AG08395 (cell line): ENCODE results near the gene CDK1.
A peak's percentile ranks its signal among the peaks of the same experiment; 100 is the strongest.

Source experiments
- DNase-seq: peaks from one replicate; pipeline ENCODE4 v3.0.0; 2012; ENCODE audit warnings: mixed read lengths, low spot score

CDK1 gene

DNA sequence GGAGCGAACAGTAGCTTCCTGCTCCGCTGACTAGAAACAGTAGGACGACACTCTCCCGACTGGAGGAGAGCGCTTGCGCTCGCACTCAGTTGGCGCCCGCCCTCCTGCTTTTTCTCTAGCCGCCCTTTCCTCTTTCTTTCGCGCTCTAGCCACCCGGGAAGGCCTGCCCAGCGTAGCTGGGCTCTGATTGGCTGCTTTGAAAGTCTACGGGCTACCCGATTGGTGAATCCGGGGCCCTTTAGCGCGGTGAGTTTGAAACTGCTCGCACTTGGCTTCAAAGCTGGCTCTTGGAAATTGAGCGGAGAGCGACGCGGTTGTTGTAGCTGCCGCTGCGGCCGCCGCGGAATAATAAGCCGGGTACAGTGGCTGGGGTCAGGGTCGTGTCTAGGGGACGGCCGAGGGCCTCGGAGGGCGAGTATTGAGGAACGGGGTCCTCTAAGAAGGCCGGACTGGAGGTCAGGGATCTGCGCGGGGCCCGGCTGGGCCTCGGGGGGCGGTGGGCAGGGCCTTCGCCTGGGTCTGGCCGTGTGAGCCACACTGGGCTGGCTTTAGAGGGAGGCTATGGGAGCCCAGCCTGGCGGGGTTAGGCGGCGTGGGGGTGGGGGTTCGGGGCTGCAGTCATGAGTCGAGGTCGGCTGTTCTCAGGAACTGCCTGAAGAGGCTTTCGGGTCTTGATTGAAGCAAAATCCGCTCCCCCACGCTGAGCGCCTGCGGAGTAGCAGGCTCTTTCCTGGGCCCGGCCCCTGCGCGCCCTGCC is at the start of gene CDK1:
Gene CDK1 (plus strand): TSS at position 265 of the 757 bp plus-strand sequence. CDS start 1,688 bp downstream, outside the sequence.
- peak; percentile 100 for DNase-seq

DNA sequence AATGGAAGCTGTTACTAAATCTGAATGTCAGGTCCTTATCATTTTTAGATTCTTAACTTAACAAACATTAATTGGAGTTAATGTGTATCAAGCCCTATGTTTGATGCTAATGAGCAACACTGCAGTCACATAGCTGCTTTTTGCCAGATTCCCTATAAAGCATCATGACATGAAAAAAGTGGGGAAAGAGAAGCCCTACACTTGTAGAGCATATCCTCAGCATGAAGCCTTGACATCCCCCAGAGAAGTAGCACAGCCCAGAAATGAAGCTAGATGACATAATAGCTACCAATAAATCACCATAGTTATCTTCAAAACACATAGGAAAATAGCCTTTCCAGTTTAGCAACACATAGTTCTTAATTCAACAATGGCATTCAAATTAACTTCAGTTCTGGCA is 49.2 kb upstream of the CDK1 start:
- no peak for DNase-seq

DNA sequence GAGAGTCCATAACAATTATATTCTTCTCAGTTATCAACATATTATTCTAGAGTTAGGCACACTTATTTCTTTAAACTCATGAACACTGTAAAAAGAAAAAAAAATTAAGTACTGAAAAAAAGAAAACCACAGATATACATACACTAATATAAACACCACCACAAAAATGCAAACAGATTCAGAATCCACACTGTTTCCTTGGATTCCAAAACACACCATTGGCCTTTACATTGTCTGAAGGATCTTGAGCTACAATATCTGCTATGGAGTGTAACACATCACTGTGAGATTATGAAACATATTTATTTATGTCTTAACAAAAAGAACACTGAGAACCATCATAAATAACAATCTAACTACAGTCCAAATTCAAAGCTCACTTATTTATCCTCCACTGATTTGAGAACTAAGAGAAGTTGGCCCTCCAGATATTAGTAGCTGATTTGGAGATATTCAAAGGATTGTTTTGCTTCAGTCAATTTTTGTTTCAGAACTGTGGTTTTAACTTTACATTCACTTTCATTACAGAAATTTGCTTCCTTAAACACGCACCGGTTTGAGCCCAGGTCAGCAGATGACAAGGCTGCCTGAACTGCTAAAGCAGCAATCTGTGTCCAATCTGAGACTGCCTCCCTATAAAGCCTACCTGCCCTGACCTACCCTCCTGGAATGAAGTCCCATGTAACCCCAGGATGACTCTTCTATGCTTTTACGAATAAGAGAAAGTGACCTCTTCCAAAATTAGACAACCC is 47.0 kb upstream of the CDK1 start:
- DNase-seq = no peak

DNA sequence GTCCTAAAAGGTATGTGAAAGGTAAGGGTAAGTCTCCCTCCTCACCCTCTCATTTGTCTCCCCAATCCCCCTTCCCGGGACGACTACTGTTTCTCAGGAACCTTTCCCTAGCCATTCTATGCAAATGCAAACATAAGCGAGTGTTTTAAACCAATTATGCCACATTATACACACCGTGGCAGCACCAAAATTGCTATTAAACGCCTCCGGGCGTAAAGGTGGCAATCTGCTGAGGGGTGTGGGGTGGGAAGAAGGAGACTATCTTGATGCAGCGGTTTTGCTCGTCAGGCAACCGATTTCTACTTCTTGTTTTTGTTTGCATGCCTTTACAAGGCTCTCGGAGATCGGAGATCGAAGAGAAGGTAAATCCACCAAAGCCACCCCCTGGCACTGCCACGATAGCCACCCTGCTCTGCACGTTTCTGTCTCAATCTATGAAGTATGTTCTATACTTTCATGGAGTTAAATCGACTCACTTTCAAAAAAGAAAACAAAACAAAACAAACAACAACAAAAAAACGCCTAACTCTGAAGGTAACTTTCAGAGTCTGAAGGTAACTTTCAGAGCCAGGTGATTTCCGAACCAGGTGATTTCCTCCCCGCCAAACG is 46.0 kb upstream of the CDK1 start:
- DNase-seq = no peak

DNA sequence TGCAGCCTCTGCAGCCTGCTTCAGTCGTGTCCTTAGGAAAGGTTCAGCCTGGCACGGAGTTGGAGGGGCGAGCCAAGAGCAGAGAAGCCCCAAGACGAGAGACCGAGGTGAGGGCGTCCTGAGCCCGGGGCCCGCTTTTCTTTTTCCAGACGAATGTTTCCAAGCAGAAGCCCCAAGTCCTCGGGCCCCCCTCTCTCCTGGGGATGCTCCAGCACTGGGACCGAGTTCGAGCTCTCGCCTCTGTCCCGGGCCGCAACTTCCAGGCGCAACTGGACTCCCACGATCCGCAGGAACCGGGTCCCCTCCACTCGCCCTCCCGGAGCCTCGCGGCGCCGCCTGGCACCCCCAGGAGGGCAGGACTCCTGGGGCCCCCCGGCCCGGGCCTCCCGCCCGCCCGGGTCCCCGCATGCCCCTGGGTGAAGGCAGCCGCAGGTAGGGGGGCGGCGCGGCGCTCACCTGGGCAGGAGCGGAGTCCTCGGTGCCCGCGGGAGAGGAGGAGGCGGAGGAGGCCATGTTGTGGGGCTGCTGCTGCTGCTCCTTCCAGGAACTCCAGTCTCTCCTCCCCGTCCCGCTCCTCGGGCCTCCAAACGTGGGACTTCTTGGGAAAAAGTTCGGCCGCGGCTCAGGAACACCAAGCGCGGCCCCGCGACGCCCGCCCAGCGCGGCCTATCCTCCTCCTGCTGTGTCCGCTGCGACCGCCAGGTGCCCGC is 45.3 kb upstream of the CDK1 start:
- peak; percentile 8 for DNase-seq

DNA sequence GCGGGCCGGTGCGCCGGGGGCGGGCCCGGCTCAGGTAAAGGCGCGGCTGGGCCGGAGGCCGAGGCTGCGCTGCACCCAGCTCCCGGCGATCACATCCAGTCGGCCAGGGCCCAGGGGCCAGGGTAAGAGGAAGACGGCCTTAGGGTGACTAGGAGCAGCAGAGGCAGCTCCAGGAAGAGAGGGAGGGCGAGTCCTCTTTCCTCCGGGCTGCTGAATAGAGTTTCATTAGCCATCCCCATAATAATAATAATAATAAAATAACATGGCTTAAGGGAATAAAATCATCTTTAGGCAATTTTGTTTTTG is 44.8 kb upstream of the CDK1 start:
- no peak for DNase-seq

DNA sequence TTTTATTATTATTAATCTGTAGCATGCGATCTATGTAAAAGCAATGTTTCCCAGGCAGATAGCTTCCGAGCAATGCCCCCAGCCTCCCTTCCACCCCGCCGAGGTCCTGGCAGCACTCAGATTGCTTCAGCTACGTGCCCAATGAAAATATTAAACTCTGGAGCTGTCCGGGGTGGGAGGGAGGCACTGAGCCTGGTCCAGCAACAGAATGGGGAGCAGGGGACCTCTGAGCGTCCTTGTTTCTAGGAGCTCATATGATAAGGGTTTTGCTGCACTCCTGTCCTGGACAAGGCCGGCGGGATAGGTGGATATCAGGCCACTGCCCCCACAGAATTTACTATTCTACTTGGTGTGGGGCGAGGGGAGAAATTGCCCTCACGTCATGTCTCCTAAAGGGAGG is 44.5 kb upstream of the CDK1 start:
- no peak for DNase-seq

DNA sequence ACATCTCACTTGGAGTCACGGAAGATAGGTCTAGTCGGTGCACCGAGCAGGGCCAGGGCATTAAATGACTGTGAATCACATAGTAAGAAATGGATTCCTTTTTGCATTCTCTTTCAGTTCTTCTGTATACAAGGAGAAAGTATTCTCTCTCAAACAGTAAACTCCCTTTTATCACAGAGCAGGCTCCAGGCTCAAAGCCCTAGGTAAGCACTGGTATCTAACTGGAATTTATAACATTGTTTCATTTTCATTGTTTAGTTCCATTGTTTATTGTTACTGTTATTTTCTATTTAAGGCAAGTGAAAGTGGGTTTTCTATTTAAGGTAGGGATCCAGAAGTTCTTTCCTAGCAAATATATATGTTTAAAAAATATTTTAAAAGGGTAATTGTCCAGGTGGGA is 44.1 kb upstream of the CDK1 start:
- DNase-seq = no peak

DNA sequence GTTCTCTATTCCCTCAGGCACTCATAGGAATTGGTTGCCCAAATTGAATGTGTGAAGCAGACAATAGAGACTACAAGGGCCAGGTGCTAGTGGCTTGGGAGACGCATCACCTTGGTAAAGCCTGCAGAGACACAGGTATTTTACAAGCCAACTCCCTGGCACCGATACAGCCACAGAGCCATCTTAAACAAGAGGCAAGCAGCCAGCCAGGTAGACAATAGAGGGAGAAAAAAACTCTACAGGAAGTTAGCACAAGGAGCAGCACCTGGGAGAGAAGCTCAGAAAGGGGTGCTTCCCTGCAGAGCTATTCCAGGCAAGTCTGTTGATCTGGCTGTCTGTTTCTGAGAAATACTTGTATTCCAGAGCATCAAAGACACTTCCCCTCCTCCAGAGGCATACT is 43.0 kb upstream of the CDK1 start:
- DNase-seq = no peak

DNA sequence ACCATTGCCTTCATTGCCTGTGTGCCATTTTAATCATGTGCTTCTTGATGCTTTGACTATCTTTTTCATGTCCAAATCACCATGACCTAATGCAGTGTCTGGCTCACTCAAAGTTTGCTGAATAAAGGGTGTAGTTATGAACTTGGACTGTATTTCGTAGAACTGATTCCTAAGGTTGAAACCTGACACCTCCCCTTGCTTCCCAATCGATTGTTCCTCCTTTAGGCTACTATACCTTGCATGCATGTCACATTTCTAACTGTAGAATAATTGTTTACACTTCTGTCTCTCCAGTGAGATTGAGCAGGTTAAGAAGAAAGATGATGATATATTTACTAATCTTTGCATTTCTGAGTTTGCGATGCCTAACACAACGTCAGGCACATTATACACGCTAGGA is 41.0 kb upstream of the CDK1 start:
- DNase-seq = no peak

DNA sequence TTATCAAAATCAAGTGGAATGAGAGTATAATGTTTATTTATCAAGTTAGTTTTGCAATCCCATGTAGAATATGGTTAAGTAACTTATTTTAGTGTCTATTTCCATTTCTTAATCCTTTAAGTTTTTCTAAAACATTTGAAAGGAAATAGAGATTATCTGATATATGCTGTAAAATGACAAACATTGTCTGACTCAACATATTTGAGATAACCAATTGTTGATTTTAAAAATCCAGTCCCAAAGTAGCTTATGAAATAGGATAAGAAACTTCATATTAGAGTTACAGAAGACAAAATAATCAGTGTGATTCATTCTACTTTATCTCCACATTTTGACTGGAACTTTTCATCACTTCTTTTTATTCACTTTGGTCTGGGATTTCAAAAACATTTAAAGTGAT is 38.7 kb upstream of the CDK1 start:
- no peak for DNase-seq

DNA sequence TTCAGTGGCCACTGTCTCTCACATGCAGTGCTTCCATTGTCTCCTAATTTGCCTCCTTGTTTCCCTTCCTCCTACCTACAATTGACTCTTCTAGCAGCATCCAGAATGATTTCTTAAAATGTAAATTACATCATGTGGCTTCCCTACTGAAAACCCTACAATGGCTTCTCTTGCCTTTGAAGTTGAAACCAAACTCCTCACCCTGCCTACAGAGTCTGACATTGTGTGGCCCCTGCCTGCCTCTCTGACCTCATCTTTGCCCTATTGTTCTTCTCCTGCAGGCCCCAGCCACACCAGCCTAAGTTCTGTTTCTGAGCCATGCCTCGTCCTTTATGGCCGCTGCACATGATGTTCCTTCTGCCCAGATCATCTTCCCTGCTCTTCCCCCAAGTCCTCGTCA is 35.8 kb upstream of the CDK1 start:
- no peak for DNase-seq

DNA sequence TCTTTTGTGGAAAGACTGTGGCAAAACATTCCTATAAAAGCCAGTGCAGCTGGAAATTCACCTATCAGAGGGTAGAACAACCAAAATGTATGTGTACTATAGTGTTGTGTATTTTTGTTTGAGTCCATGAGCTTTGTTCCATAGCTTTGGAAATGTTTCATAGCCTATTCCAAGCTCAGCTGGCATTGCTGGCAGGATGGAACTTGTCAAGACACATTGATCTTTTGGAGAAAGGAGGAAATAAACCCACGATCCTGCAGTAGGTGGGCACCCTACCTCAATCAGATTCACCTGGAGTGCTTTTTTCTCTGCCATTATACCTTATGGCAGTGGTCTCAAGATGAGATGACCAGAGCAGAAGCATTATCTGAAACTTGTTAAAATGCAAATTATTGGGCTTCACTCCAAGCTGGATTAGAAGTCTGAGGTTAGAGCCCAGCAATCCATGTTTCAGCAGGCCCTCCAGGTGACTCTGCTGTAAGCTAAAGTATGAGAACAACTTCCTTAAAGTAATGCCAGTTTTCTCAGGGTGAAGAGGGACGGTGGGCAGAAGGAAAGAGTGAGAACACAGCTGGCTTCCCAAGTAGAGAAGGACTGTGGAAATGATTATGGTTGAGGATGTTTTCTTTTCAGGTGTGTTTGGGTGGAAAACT is 30.3 kb upstream of the CDK1 start:
- DNase-seq = no peak

DNA sequence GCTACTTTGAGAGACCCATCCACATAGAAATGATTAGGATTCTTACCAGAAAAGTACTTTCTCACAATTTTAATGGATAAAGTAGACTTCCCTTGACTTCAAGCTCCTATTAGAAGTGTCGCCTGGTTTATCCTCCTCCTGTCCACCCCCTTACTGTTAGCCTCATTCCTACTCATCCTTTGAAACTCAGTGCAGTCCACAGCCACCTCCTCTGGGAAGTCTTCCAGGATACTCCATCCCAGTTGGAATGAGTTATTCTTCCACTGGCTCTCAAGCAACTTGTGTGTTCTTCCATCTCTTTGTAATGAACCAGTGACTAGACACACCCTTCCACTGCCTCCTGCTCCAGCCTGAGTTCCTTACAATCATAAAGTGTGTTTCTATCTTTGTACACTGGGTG is 25.1 kb upstream of the CDK1 start:
- no peak for DNase-seq

DNA sequence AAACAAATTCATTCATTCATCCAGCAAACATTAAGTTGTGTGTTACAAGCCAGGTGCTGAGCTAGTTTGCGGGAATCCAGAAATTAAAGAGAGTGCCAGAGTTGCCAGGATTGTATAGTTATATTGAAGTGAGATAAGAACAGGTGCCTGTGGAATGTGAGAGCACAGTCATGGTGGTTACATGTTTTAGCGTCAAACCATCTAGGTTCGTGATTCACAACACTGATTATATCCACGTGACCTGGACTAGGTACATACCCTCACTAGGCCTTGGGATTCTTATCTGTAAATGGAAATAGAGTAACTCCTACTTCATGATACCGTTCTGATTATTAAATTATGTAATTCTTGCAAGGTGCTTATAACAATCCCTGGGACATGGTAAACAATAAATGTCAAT is 24.5 kb upstream of the CDK1 start:
- no peak for DNase-seq

DNA sequence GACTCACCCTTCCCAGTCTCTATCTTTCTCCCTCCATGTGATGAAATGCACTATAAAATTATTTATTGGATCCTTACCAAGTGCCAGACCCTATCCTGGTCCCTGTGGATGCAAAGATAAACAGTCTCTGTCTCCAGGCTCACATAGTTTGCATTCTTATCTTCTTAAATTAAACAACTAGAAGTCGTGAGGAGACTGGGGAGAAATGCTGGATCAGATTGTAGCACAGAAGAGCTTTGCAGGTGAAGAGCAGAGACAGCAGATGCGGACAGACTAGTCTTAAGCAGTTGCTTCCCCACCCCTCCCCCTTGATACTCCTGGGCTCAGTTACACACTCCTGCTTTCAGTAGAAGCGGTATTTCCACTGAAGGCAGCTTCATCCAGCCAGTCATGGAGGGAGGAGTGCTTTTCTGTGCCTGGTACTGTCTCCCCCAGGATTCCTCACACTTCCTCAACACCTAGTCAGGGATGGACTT is 20.8 kb upstream of the CDK1 start:
- no peak for DNase-seq

DNA sequence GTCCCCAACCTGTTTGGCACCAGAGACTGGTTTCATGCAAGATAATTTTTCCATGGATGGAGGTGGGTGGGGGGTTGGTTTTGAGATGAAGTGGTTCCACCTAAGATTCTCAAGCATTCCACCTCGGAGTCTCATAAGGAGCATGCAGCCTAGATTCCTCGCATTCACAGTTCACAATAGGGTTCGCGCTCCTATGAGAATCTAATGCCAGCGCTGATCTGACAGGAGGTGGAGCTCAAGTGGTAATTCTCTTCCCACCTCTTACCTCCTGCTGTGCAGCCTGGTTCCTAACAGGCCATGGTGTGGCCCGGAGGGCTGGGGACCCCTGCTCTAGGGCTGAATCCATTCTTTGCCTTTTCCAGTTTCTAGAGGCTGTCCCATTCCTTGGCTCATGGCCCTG is 19.1 kb upstream of the CDK1 start:
- DNase-seq = no peak

DNA sequence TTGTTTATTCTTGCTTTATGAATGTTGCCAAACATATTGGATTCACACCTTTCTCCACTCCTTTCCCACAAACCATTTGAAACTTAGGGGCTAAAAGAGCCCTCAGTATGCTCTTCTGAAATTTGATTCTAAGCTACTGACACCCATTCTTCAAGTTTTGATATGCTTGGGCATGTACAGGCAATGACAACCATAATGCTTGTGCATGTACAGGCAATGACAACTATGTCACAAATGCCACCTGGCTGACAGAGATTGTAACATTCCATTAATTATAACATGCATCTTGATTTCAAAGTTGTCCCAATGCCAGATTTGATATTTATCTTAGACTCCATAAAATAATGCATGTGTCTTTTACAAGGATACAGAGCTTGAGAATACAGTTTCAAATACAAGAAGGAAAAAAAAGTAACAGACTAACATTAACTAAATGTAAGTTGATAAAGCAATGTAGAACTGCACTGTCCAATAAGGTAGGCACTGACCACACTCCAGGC is 17.5 kb upstream of the CDK1 start:
- DNase-seq = no peak

DNA sequence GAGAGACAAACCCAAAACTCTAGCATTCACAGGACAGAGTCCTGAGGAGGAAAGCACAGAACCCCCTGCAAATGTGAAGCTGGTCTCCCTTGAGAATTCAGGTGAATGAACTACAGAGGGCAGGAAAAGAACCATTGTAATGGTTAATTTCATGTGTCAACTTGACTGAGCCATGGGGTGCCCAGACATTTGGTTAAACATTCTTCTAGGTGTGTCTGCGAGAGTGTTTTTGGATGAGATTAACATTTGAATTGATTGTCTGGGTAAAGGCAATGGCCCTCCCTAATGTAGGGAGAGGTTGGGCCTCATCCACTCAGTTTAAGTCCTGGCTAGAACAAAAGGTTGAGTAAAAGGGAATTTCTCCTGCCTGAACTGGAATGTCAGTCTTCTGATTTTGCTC is 15.7 kb upstream of the CDK1 start:
- no peak for DNase-seq

DNA sequence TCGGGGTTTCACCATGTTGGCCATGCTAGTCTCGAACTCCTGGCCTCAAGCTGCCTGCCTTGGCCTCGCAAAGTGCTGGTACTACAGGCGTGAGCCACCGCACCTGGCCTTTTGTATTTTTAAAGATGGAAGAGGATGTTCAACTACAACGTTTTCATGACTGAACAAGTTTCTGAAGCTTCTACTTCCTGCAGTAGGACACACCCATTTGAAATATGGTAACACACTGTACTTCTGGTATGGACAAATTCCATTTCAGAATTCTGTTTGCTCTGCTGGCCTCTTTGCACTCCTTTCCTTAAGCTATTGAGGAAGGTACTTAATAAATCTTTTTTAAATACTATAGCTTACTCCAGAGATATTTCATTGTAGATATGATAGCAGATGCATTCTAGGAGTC is 10.9 kb upstream of the CDK1 start:
- no peak for DNase-seq

DNA sequence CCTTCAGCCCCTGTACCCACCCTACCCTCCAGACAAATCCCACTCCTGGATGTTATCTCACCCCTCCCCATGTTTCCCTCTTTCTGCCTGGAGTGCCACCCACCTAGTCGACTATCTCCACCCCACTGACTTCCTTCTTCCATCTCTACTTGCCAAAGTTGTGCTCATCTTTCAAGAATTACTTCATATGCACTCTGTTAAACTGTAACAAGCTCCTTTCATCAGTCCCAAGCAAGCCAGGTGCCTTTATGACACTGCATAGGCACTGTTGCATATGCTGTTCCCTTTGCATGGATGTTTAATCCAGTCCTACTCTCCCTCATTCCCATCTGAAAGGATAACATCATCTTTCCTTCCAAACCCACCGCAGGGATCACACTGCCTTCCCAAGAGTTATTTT is 8.9 kb upstream of the CDK1 start:
- no peak for DNase-seq

DNA sequence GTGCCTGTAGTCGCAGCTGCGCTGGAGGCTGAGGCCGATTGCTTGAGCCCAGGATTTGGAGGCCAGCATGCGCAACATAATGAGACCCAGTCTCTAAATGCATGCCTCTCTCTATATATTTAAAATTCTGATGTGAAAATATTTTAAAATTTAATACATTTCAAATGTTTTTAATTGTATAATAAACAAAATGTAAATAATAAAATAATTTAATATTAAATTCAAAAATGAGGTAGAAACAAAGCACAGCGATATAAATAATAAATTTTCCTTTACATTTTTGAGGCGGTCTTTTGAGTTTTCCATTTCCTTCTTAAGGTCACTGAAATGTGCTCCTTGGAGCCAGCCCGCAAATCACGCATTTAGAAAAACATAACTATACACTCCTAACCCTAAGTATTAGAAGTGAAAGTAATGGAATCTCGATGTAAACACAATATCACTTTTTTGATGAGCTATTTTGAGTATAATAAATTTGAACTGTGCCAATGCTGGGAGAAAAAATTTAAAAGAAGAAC is 523 bp upstream of the CDK1 start:
- no peak for DNase-seq
